HepG2 (cell line): Measurements from ENCODE around the gene C9orf78. TPM values are rescaled to one million over a fixed set of nuclear protein-coding genes. Genes with fewer than 3 reads are reported as not detected.

Experiments
- CHD4 ChIP-seq: fragments of 200-600 bp; sonication (generic); IDR thresholded peaks from 2 replicates; pipeline ENCODE4 v1.7.0; 2017; ENCODE audit warnings: mild to moderate bottlenecking, low read length, borderline replicate concordance
- CREBL2 ChIP-seq: sonication (generic); formaldehyde crosslinking; IDR thresholded peaks from 2 replicates; pipeline ENCODE4 v1.8.1; 2023; ENCODE audit warnings: missing genetic modification reagents, mild to moderate bottlenecking, borderline replicate concordance
- FOXK2 ChIP-seq: fragments of 450-650 bp; IDR thresholded peaks from 2 replicates; pipeline ENCODE4 v1.6.1; 2016
- GATAD1 ChIP-seq: IDR thresholded peaks from 2 replicates; pipeline ENCODE4 v1.6.1; 2016; ENCODE audit warnings: missing genetic modification reagents, missing compliant biosample characterization
- HDAC2 ChIP-seq: sonication (generic); formaldehyde crosslinking; IDR thresholded peaks from 2 replicates; pipeline ENCODE4 v1.4.0; 2020; ENCODE audit warnings: missing genetic modification reagents
- HNF4A ChIP-seq: sonication (generic); formaldehyde crosslinking; IDR thresholded peaks from 2 replicates; pipeline ENCODE4 v1.4.0; 2020; ENCODE audit warnings: missing genetic modification reagents
- HOXD1 ChIP-seq: sonication (generic); formaldehyde crosslinking; IDR thresholded peaks from 2 replicates; pipeline ENCODE4 v1.5.0; 2020; ENCODE audit warnings: missing genetic modification reagents
- KAT7 ChIP-seq: IDR thresholded peaks from 2 replicates; pipeline ENCODE4 v1.6.1; 2018; ENCODE audit warnings: borderline replicate concordance, missing compliant biosample characterization
- MNT ChIP-seq: fragments of 450-650 bp; IDR thresholded peaks from 2 replicates; pipeline ENCODE4 v1.6.1; 2016
- NAIF1 ChIP-seq: sonication (generic); formaldehyde crosslinking; IDR thresholded peaks from 2 replicates; pipeline ENCODE4 v1.5.0; 2020; ENCODE audit warnings: mild to moderate bottlenecking, missing genetic modification reagents, borderline replicate concordance
- PPARG ChIP-seq: conservative IDR thresholded peaks from 2 replicates; pipeline ENCODE4 v1.6.1; 2016; ENCODE audit warnings: missing biosample characterization, missing genetic modification reagents
- RORA ChIP-seq: sonication (generic); formaldehyde crosslinking; IDR thresholded peaks from 2 replicates; pipeline ENCODE4 v1.5.0; 2020; ENCODE audit warnings: mild to moderate bottlenecking, missing genetic modification reagents, moderate library complexity
- SRY ChIP-seq: sonication (generic); formaldehyde crosslinking; IDR thresholded peaks from 2 replicates; pipeline ENCODE4 v1.8.0; 2022; ENCODE audit warnings: mild to moderate bottlenecking, missing genetic modification reagents
- U2AF2 ChIP-seq: fragments of 200-400 bp; formaldehyde crosslinking; IDR thresholded peaks from 2 replicates; pipeline ENCODE4 v1.6.1; 2017; ENCODE audit warnings: low read depth, mild to moderate bottlenecking, low read length
- ZBTB43 ChIP-seq: sonication (generic); formaldehyde crosslinking; conservative IDR thresholded peaks from 2 replicates; pipeline ENCODE4 v1.4.0; 2020; ENCODE audit warnings: missing genetic modification reagents
- ZBTB8A ChIP-seq: sonication (generic); formaldehyde crosslinking; IDR thresholded peaks from 2 replicates; pipeline ENCODE4 v1.4.0; 2020; ENCODE audit warnings: mild to moderate bottlenecking, low read depth, missing genetic modification reagents, borderline replicate concordance
- ZNF34 ChIP-seq: sonication (generic); formaldehyde crosslinking; IDR thresholded peaks from 2 replicates; pipeline ENCODE4 v1.4.0; 2020; ENCODE audit warnings: mild to moderate bottlenecking, missing genetic modification reagents, borderline replicate concordance
- ZNF549 ChIP-seq: sonication (generic); formaldehyde crosslinking; IDR thresholded peaks from 2 replicates; pipeline ENCODE4 v1.5.0; 2020; ENCODE audit warnings: missing genetic modification reagents
- ZNF652 ChIP-seq: IDR thresholded peaks from 2 replicates; pipeline ENCODE4 v1.6.1; 2016; ENCODE audit warnings: low read depth, borderline replicate concordance
- polyA plus RNA-seq, 8 experiments: library from polyadenylated mRNA; depleted of rRNA in 3 of 8; stranded (reverse) in 7 of 8; unstranded in 1 of 8; fragments of >200 nt; fragmentation: Illumina TruSeq in 4 of 8; extraction: Trizol in 4 of 8; gene quantifications; 2 replicates each; pipeline versions ENCODE4 v1.2.1 to v1.2.3, GENCODE V29; 2011 to 2016; ENCODE audit warnings: low read depth in 4 of 8, missing spikeins in 1 of 8, mixed read lengths in 1 of 8; ENCODE audit not compliant: insufficient read depth in 1 of 8
- total RNA-seq, 5 experiments: library from RNA; depleted of rRNA; stranded (reverse); fragments of >200 nt; fragmentation: Illumina TruSeq; extraction: Trizol; gene quantifications; 2 replicates each; pipeline ENCODE4 v1.2.3, GENCODE V29; 2016; ENCODE audit warnings: low read depth in 1 of 5
- TF ChIP-seq, protein P1 (sequence below): sonication (generic); formaldehyde crosslinking; IDR thresholded peaks from 2 replicates; pipeline ENCODE4 v1.4.0; 2020; ENCODE audit warnings: missing genetic modification reagents, borderline replicate concordance
- TF ChIP-seq, protein P2 (sequence below): sonication (generic); formaldehyde crosslinking; IDR thresholded peaks from 2 replicates; pipeline ENCODE4 v1.4.0; 2020; ENCODE audit warnings: mild to moderate bottlenecking, missing genetic modification reagents, borderline replicate concordance

The C9orf78 gene
- total and polyA plus RNA-seq, 2 of the 13 experiments (the other 11 are each of a cell fraction or from before 2014, with no cell fraction given): 18.4 to 35.5 TPM

DNA sequence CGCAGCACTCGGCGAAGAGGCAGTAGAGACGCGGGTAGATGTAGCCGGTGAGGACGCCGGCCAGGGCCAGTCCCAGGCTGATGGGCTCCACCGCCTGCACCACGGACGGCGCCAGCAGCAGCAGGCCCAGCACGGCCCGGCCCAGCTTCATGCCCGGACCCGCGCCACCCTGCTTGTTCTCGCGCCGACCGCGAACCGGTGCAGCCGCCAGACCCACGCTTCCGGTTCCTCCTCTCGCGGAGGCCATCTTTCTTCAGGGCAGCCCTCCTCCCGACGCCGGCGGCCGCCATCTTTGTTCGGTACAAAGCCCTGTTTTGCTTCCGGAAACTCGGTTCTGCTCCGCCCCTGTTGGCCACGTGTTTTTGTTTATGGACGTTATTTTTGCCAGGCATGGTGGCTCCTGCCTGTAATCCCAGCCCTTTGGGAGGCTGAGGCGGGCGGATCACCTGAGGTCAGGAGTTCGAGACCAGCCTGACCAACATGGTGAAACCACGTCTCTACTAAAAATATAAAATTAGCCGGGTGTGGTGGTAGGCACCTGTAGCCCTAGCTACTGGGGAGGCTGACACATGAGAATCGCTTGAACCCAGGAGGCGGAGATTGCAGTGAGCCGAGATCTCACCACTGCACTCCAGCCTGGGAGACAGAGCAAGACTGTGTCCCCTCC lies 11.0 kb downstream of the C9orf78 start, which contains the start of gene TOR1A (continued):
- TF ChIP-seq HNF4A (CRISPR knock-in tag) (peak; percentile 38; the same call in 1 of the 2 replicates), CHD4 (peak; percentile 64; the same call in 1 of the 2 replicates), ZNF549 (no peak), CREBL2 (CRISPR knock-in tag) (peak; percentile 59; the same call in 1 of the 2 replicates), PPARG (CRISPR knock-in tag) (peak; percentile 76), ZNF34 (CRISPR knock-in tag) (0 out of 2 replicates have a peak, but pooled peaks have one; percentile 48), ZNF652 (CRISPR knock-in tag) (0 out of 2 replicates have a peak, but pooled peaks have one; percentile 12), U2AF2 (no peak), HDAC2 (peak; percentile 90), FOXK2 (peak; percentile 97), ZBTB8A (CRISPR knock-in tag) (0 out of 2 replicates have a peak, but pooled peaks have one; percentile 43), KAT7 (CRISPR knock-in tag) (peak; percentile 64; the same call in 1 of the 2 replicates), ZBTB43 (CRISPR knock-in tag) (0 out of 2 replicates have a peak, but pooled peaks have one; percentile 38), GATAD1 (CRISPR knock-in tag) (peak; percentile 92), NAIF1 (no peak), RORA (CRISPR knock-in tag) (no peak), HOXD1 (CRISPR knock-in tag) (no peak), MNT (peak; percentile 99), SRY (CRISPR knock-in tag) (peak; percentile 82; the same call in 1 of the 2 replicates)
- TF ChIP-seq, protein P1, sequence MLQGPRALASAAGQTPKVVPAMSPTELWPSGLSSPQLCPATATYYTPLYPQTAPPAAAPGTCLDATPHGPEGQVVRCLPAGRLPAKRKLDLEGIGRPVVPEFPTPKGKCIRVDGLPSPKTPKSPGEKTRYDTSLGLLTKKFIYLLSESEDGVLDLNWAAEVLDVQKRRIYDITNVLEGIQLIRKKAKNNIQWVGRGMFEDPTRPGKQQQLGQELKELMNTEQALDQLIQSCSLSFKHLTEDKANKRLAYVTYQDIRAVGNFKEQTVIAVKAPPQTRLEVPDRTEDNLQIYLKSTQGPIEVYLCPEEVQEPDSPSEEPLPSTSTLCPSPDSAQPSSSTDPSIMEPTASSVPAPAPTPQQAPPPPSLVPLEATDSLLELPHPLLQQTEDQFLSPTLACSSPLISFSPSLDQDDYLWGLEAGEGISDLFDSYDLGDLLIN (CRISPR knock-in tag): no peak
- TF ChIP-seq, protein P2, sequence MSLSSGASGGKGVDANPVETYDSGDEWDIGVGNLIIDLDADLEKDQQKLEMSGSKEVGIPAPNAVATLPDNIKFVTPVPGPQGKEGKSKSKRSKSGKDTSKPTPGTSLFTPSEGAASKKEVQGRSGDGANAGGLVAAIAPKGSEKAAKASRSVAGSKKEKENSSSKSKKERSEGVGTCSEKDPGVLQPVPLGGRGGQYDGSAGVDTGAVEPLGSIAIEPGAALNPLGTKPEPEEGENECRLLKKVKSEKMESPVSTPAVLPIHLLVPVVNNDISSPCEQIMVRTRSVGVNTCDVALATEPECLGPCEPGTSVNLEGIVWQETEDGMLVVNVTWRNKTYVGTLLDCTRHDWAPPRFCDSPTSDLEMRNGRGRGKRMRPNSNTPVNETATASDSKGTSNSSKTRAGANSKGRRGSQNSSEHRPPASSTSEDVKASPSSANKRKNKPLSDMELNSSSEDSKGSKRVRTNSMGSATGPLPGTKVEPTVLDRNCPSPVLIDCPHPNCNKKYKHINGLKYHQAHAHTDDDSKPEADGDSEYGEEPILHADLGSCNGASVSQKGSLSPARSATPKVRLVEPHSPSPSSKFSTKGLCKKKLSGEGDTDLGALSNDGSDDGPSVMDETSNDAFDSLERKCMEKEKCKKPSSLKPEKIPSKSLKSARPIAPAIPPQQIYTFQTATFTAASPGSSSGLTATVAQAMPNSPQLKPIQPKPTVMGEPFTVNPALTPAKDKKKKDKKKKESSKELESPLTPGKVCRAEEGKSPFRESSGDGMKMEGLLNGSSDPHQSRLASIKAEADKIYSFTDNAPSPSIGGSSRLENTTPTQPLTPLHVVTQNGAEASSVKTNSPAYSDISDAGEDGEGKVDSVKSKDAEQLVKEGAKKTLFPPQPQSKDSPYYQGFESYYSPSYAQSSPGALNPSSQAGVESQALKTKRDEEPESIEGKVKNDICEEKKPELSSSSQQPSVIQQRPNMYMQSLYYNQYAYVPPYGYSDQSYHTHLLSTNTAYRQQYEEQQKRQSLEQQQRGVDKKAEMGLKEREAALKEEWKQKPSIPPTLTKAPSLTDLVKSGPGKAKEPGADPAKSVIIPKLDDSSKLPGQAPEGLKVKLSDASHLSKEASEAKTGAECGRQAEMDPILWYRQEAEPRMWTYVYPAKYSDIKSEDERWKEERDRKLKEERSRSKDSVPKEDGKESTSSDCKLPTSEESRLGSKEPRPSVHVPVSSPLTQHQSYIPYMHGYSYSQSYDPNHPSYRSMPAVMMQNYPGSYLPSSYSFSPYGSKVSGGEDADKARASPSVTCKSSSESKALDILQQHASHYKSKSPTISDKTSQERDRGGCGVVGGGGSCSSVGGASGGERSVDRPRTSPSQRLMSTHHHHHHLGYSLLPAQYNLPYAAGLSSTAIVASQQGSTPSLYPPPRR (CRISPR knock-in tag): peak; percentile 62; the same call in 1 of the 2 replicates
